Umbilical cord (tissue), 2 donors: ENCODE results near the gene GFOD1. TPM values are rescaled to one million over a fixed set of nuclear protein-coding genes. Genes with fewer than 3 reads are reported as not detected.

Source experiments
- DNase-seq: peaks from one replicate; pipeline ENCODE4 v3.0.0-alpha.2; 2015; ENCODE audit warnings: low spot score
- total RNA-seq: library from RNA; depleted of rRNA; stranded (reverse); fragments of >200 nt; gene quantifications from one replicate; pipeline ENCODE4 v1.2.3, GENCODE V29; 2014; ENCODE audit warnings: low replicate concordance; ENCODE audit not compliant: insufficient read depth

The GFOD1 gene
- total RNA-seq, 1 donor from 2014 or later: 5.5 TPM

- peak; percentile 40 for DNase-seq
These were observed 700 bp downstream of the GFOD1 start for GRCh38 chr6:13486679-13487121.

DNA sequence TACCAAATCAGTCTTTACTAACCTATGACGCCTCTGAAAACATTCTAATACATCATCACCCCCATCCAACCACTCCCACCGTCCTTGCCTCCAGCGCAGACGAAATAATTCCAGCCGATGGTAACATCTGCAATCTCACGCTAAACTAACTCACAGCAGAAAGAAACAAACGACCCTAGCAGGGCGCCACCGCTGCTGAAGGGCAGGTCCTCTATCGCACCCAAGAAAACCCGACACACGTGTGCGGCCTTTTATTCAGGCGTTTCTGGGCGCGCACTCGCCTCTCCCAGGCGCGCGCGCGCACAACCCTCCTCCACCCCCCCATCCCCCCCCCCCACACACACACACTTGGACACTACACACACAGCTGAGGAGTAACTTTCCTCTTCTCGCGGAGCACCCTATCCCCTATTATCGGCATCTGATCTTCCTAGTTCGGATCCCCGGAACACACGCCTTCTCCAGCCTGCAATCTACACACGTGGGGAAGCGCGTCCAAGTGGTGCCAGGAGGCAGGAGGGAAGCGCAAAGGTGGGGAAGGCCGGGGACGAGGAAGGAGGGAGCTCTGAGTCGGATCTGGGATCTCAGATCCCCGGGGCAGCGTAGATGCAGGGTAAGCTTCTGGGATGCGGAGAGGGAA, 1.4 kb downstream of the GFOD1 start:
- peak; percentile 19 for DNase-seq

DNA sequence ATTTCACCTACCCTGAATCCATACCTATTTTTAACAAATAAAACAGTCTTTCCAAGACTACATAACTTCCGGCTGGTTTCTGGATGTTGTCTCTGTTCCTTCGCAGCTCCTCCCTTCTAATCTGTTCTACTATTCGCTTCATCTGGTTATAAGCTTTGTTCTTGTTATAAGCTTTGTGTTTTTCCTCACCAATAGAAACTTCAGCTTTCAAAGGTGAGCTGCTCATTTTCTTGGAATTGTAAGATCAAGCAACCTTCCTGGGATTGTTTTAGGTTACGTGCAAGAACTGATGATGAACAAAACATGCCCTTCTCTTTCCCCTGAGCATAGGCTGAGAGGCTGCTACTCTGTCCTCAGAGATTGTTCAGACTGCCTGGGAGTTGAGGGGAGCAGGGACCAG, 2.1 kb downstream of the GFOD1 start:
- DNase-seq: no peak

DNA sequence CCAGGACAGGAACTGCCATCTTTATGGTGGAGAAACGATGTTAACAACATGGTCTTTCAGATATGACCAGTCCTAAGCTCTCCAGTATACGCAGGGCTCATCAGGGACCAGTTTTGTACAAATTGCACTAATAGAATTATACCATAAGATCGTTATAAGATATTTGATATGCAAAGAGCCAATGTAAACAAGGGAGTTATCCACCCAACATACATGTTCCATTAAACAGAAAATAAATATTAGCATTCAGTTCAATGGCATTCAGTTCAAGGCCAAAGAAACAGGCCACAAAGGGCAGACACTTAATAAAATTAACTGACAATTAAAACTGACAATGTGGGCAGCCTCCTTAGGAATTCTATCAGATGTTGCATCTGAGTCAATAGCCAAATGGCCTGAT, 2.6 kb downstream of the GFOD1 start:
- DNase-seq: no peak

GRCh38 chr6:13484138-13484708, 3.2 kb downstream of the GFOD1 start:
- no peak for DNase-seq

DNA sequence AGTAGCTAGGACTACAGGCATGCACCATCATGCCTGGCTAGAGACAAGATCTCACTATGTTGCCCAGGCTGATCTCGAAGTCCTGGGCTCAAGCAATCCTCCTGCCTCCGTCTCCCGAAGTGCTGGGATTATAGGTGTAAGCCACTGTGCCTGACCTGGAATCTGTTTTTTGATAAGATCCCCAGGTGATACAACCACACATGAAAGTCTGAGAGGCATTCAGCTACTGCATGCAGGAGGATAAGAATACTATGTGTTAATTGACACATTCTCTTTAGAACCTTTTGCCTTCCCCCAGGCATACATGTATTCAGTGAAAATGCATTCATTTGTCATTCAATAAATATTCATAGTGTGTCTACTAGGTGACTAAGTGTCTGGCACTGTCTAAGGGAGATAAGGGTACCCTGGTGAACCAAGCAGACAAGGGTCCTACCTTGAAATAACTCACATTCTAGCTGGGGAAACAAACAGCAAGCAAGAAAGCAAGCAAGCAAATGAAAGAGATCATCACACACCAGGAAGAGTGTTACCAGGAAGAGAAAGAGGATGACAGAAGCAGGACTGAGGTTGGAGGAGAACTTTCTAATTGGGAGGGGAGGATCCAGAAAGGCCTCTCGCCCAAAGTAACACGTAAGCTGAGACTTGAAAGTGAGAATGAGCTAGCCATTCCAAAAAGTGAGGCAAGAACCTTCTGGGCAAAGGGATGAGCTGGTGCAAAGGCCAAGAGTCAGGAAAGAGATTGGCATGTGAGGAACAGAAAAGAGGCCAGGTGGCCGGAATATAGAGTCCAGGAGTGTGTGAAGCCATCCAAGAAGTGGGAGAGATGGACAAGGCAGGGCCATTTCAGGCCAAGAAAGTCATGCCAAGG, 6.5 kb downstream of the GFOD1 start:
- DNase-seq: no peak

GRCh38 chr6:13479971-13480434, 7.4 kb downstream of the GFOD1 start:
- DNase-seq: peak; percentile 18

DNA sequence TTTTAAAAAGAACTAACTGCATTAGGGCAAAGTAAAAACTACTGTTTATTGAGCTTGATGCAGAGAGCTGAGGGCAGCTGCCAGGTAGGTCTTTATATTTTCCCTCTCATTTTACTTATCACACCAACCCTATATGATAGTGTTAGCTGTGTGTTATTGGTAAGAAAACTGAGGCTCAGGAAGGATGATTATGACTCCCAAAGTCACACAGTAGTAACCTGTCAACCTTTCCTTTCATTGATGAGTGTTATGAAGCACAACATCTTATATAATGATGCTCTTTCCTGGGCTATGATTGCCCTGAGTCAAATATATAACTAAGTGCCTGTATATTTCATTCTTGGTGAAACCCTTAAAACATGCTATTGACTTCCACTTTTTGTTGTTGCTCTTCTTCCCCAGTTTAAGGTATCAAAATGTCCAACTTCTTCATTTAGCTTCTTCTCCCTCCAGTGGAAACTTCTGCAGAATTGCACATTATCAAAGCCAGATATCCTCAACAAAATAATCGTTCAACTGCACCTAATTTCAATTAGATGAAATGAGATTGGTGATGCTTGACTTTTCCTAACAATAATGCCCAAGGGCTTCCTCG, 8.1 kb downstream of the GFOD1 start:
- DNase-seq: no peak

DNA sequence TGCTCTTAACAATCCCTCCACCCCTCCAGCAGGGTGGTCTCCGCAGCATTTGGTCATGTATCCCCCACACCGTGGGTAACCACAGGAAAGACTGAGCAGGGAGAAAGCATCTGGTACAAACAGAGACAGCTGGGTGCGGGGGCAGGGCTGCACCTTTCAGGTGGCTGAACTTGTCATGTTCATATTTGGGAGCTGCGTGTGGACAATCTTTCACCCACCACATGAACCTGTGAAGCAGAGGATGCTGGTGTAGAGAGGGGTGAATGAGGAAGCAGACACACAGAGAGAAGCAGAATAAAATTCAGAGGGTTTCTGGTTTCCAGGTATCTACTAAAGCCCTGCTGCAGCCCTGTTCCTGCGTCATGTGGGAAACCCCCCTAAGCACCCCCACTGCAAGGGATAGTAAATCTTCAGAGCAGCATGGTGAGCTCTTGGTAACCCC, 8.9 kb downstream of the GFOD1 start:
- DNase-seq: peak; percentile 17

DNA sequence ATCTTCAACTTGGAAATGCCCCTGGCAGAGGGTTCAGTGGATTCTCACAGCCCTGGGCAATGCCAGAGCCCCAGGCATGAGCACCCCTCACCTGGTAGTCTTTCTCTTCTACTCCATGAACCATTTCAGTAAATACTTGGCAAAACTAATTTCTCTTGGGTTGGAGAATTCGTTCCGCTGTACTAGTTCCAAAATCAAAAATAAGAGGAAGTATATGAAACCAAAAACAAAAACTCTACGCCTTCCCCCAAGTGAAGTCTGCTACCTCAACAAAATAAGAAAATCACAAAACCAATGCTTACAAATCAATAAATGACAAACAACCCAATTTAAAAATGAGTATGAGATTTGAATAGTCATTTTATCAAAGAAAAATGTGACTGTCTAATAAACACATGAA, 12.6 kb downstream of the GFOD1 start:
- DNase-seq: no peak

DNA sequence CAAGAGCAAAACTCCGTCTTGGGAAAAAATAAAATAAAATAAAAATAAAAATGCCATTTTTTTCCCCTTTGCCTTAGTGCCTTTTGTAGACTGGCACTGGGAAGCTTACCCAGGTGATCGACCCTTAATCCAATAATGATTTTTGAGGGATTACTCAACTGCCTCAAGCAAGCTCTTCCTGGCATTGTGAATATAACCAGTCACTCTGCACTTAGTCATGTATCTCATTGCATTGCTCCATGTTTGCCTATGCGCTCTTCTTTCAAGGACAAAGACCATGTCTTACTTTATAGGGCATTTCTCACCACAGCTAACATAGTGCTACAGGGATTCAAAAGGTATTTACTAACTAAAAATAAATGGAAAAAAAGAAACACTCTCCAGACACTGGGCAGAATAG, 13.0 kb downstream of the GFOD1 start:
- DNase-seq: no peak

GRCh38 chr6:13473768-13474165, 13.6 kb downstream of the GFOD1 start:
- no peak for DNase-seq

DNA sequence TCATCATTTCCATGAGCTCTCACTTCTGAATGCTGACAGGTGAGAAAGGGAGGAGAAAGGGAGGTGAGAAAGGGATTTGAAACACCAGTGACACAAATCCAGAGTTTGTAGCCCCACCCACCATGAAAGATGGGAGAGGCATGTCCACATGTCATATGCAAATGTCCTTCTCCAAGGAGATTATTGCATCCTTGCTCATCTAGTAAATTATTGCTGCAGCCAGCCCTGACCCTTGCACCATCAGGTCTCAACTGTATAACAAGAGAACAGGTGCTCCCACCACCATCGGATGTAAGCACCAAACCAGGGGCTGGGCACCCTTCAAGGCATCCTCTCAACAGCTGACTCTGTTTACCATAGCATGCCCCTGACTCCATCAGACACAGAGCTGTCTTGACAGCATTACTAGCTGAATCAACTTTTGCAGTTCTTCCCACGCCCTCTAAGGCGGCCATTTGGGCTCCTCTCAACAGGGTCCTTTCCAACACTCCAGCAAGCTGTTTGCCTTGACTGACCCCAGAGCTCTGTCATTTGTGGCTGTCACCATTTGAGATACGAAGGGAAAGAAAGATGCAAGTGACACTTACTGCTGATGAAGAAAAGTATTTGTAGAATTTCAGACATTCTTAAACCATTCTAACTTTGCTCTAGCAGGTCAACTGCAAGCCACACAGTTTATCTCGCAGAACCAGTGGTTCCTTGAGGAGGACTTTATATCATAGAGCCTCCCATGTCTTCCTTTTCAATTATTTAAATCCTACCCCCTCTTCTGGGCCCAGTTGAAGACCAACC, 14.2 kb downstream of the GFOD1 start:
- no peak for DNase-seq

GRCh38 chr6:13472099-13472498, 15.3 kb downstream of the GFOD1 start:
- DNase-seq: no peak

DNA sequence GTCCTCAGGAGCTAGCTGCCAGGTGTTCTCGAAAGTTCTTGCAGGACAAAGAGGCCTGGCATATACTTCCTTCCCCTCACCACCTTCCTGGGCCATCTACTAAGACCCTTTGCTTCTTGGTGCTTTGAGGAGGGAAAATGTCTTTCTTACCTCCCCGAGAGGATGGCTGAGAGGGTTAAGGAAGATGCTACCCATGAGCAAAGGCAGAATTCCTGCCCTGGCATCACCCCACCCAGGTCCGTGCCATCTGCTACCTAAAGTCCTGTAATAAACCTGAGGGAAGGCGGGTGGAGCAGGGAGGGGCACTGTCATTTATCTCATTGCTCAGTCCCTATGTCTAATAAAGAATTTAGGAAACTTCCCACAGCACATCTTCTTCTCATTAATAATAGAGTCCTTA, 16.2 kb downstream of the GFOD1 start:
- no peak for DNase-seq

DNA sequence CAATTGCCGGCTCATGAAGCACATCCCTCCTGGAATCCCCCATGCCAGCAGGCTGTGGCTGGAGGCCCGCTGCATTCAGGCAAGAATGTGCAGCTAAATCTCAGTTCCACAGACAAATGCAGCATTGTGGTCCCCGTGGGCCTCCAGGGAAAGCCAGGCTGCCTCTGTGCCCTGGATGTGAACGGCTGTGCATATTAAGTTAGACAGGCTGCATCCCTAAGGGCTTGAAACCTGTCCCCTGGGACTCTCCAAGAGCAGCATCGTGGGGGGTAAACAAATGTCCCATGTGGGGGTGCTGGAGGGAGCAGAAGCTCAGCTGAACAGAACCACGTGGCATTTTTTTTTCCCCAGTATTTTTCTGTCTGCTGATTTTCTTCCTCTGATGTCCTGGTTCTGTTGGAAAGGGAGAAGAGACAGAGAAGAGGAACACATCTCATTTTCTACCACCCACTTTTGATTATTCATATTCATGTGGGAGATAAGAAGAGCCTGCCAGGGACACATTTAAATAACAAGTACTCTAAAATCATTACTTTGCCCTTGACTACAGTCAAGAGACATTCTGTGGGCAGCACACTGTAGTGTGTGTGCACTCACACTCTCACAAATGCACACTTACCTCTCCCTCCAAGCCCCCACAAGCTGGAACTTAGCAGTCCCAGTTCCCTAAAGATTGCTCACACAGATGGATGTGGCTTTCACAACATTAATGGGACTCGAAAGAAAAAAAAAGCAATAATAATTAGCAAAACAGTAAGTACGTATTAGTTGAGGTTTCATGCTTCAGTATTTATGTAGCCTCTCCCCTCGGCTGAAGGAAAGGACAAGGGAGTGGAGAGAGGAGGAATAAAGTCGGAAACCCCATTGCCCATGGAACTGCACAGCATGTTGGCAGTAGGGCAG, 16.9 kb downstream of the GFOD1 start:
- no peak for DNase-seq

DNA sequence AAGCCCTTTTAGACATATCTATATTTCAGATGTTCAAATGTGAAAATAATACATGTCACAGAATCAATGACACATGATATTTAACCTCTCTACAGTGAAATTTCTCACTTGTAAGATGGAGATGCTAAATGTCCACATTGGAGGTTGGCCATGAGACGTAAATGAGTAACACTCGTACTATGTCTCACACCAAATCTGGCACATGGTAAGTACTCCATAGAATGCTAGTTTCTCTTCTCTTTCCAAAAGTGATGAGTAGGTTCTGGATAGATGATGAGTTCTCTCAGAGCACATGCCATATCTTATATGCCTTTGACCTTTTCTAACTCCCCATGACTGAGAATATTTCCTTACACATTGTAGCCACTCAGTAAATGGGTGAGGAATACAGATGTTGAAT, 17.7 kb downstream of the GFOD1 start:
- DNase-seq: no peak

GRCh38 chr6:13468839-13469238, 18.6 kb downstream of the GFOD1 start:
- DNase-seq: no peak

- no peak for DNase-seq
These were observed 20.2 kb downstream of the GFOD1 start for GRCh38 chr6:13467216-13467600.
